H1 (cell line): Measurements from ENCODE around the gene EN1. TPM values are rescaled to one million over a fixed set of nuclear protein-coding genes. Genes with fewer than 3 reads are reported as not detected.

ENCODE experiments used
- CTCF ChIA-PET: fragments of 300-600 bp; sonication (Branson Sonifier 250); formaldehyde crosslinking; loops from one replicate; lab custom pipeline; 2021; ENCODE audit not compliant: partially characterized antibody; lab: Charles Lee
- POLR2A ChIA-PET: fragments of 300-600 bp; sonication (Branson Sonifier 250); formaldehyde crosslinking; loops from one replicate; lab custom pipeline; 2021; ENCODE audit warnings: inconsistent platforms; ENCODE audit not compliant: partially characterized antibody; lab: Charles Lee
- DNase-seq, 2 experiments: peaks; one replicate each; pipeline versions ENCODE4 v3.0.0 to v3.0.0-alpha.2; 2010 to 2022; ENCODE audit warnings: low spot score in 2 of 2, low read depth in 1 of 2, mixed read lengths in 1 of 2
- FAIRE-seq: peaks from 2 replicates; lab custom pipeline; 2011; peaks lifted over from hg19 to GRCh38; lab: Jason Lieb, UNC
- H2AFZ ChIP-seq: 2 replicates; pipeline ENCODE4 v1.8.1; 2012; ENCODE audit warnings: low read length, inconsistent platforms
- H2AK5ac ChIP-seq: 2 replicates; pipeline ENCODE4 v1.6.1; 2013; ENCODE audit warnings: low read depth, low read length
- H2BK120ac ChIP-seq: replicated peaks from 2 replicates; pipeline ENCODE3; 2013; ENCODE audit warnings: low read depth, low read length, inconsistent platforms
- H2BK12ac ChIP-seq: 2 replicates; pipeline ENCODE4 v1.6.1; 2013; ENCODE audit warnings: low read depth, low read length
- H2BK15ac ChIP-seq: 2 replicates; pipeline ENCODE4 v1.6.1; 2013; ENCODE audit warnings: low read length
- H2BK20ac ChIP-seq: 2 replicates; pipeline ENCODE4 v1.6.1; 2013; ENCODE audit warnings: low read length
- H2BK5ac ChIP-seq: 2 replicates; pipeline ENCODE4 v1.6.1; 2013; ENCODE audit warnings: low read depth, low read length
- H3K14ac ChIP-seq: 2 replicates; pipeline ENCODE4 v1.6.1; 2013; ENCODE audit warnings: inconsistent platforms; ENCODE audit not compliant: insufficient read length
- H3K18ac ChIP-seq: 2 replicates; pipeline ENCODE4 v1.6.1; 2013; ENCODE audit warnings: low read length; ENCODE audit errors: extremely low read depth
- H3K23ac ChIP-seq: 2 replicates; pipeline ENCODE4 v1.6.1; 2013; ENCODE audit warnings: inconsistent platforms; ENCODE audit not compliant: insufficient read length
- H3K23me2 ChIP-seq: 2 replicates; pipeline ENCODE4 v1.6.1; 2013; ENCODE audit warnings: low read depth, low read length
- H3K27ac ChIP-seq: 2 replicates; pipeline ENCODE4 v1.6.1; 2011; ENCODE audit warnings: low read depth, low read length, inconsistent platforms
- H3K27me3 ChIP-seq, 4 experiments: replicated peaks in 1 of 4; 1 replicate in 1 of 4; 2 replicates in 3 of 4; pipeline versions ENCODE4 v1.6.1 to v1.8.1; 2011 to 2013; ENCODE audit warnings: low read length in 3 of 4, mild to moderate bottlenecking in 3 of 4, inconsistent platforms in 2 of 4, mixed read lengths in 2 of 4, moderate library complexity in 1 of 4; ENCODE audit not compliant: control insufficient read depth in 3 of 4, insufficient read depth in 3 of 4; ENCODE audit errors: extremely low read depth in 1 of 4
- H3K36me3 ChIP-seq, 4 experiments: 2 replicates each; pipeline versions ENCODE4 v1.6.1 to v1.8.1; 2011 to 2013; ENCODE audit warnings: mild to moderate bottlenecking in 4 of 4, low read length in 3 of 4, moderate library complexity in 2 of 4, control low read depth in 1 of 4, inconsistent platforms in 1 of 4; ENCODE audit not compliant: insufficient read depth in 4 of 4, control insufficient read depth in 2 of 4
- H3K4ac ChIP-seq: replicated peaks from 2 replicates; pipeline ENCODE3; 2013; ENCODE audit warnings: low read length, low read depth, mixed read lengths, inconsistent platforms; ENCODE audit not compliant: insufficient read length
- H3K4me1 ChIP-seq, 4 experiments: replicated peaks in 1 of 4; 1 replicate in 1 of 4; 2 replicates in 3 of 4; pipeline versions ENCODE4 v1.6.1 to v1.8.1; 2011 to 2013; ENCODE audit warnings: low read length in 3 of 4, inconsistent platforms in 2 of 4, mixed read lengths in 1 of 4; ENCODE audit not compliant: insufficient read depth in 4 of 4, control insufficient read depth in 3 of 4
- H3K4me2 ChIP-seq, 2 experiments: 2 replicates each; pipeline versions ENCODE4 v1.6.1 to v1.8.1; 2011 to 2013; ENCODE audit warnings: low read depth in 2 of 2, low read length in 2 of 2, control low read depth in 1 of 2, inconsistent platforms in 1 of 2, mild to moderate bottlenecking in 1 of 2; ENCODE audit not compliant: insufficient read depth in 1 of 2
- H3K4me3 ChIP-seq, 4 experiments: fragments of 200-600, 300-600 bp in 1 of 4; sonication (generic), shearing (Covaris generic), sonication (Bioruptor Twin) in 1 of 4; 2 replicates each; pipeline versions ENCODE4 v1.5.1 to v1.8.1; 2011 to 2016; ENCODE audit warnings: low read length in 4 of 4, low read depth in 3 of 4, control low read depth in 2 of 4, inconsistent platforms in 2 of 4, mild to moderate bottlenecking in 2 of 4, mixed read lengths in 1 of 4, moderate library complexity in 1 of 4; ENCODE audit not compliant: insufficient read depth in 2 of 4; ENCODE audit errors: extremely low read depth in 1 of 4
- H3K56ac ChIP-seq: replicated peaks from 2 replicates; pipeline ENCODE3; 2013; ENCODE audit warnings: low read depth, mild to moderate bottlenecking, mixed read lengths, low read length, inconsistent platforms; ENCODE audit not compliant: insufficient read length
- H3K79me1 ChIP-seq: 2 replicates; pipeline ENCODE4 v1.6.1; 2013; ENCODE audit warnings: low read depth, low read length, control low read depth
- H3K79me2 ChIP-seq, 2 experiments: 2 replicates each; pipeline versions ENCODE4 v1.6.1 to v1.8.1; 2012 to 2013; ENCODE audit warnings: low read length in 2 of 2, mild to moderate bottlenecking in 2 of 2, inconsistent platforms in 1 of 2; ENCODE audit not compliant: insufficient read depth in 2 of 2, control insufficient read depth in 1 of 2
- H3K9ac ChIP-seq, 4 experiments: replicated peaks in 1 of 4; 1 replicate in 1 of 4; 2 replicates in 3 of 4; pipeline versions ENCODE4 v1.6.1 to v1.8.1; 2011 to 2013; ENCODE audit warnings: low read depth in 3 of 4, low read length in 3 of 4, control low read depth in 2 of 4, mild to moderate bottlenecking in 2 of 4, moderate library complexity in 2 of 4, inconsistent platforms in 1 of 4; ENCODE audit errors: extremely low read depth in 1 of 4
- H3K9me3 ChIP-seq, 2 experiments: 2 replicates each; pipeline versions ENCODE4 v1.6.1 to v1.8.1; 2012 to 2013; ENCODE audit warnings: mild to moderate bottlenecking in 2 of 2, moderate library complexity in 2 of 2, control low read depth in 1 of 2, inconsistent platforms in 1 of 2, low read depth in 1 of 2, low read length in 1 of 2, mixed read lengths in 1 of 2; ENCODE audit not compliant: insufficient read depth in 2 of 2
- H4K20me1 ChIP-seq, 2 experiments: replicated peaks in 1 of 2; 2 replicates each; pipeline versions ENCODE3 to v1.8.1; 2011 to 2013; ENCODE audit warnings: inconsistent platforms in 2 of 2, low read length in 2 of 2, mild to moderate bottlenecking in 1 of 2; ENCODE audit not compliant: insufficient read depth in 2 of 2, control insufficient read depth in 1 of 2
- H4K5ac ChIP-seq: 2 replicates; pipeline ENCODE4 v1.6.1; 2013; ENCODE audit warnings: low read length, low read depth, mixed read lengths, inconsistent platforms; ENCODE audit not compliant: insufficient read length
- H4K8ac ChIP-seq: 2 replicates; pipeline ENCODE4 v1.8.0; 2013; ENCODE audit warnings: mild to moderate bottlenecking, moderate library complexity, low read length, inconsistent platforms; ENCODE audit not compliant: insufficient read depth; ENCODE audit errors: extremely low read depth
- H4K91ac ChIP-seq: replicated peaks from 2 replicates; pipeline ENCODE3; 2013; ENCODE audit warnings: low read length, mixed read lengths, inconsistent platforms; ENCODE audit not compliant: insufficient read length
- CBX5 ChIP-seq: fragments of 300-800, 300-1000 bp; sonication (generic); IDR thresholded peaks from 2 replicates; pipeline ENCODE4 v1.7.1; 2016; ENCODE audit warnings: antibody characterized with exemption, low read length, low read depth
- CEBPB ChIP-seq: IDR thresholded peaks from 2 replicates; pipeline ENCODE4 v1.6.1; 2012; ENCODE audit warnings: low read depth, low read length
- CHD1 ChIP-seq: IDR thresholded peaks from 2 replicates; pipeline ENCODE4 v1.6.1; 2012; ENCODE audit warnings: low read depth, low read length, improper control_type of control experiment
- CTBP2 ChIP-seq: IDR thresholded peaks from 2 replicates; pipeline ENCODE4 v1.7.0; 2011; ENCODE audit warnings: borderline replicate concordance, mild to moderate bottlenecking, moderate library complexity, mixed read lengths, low read length; ENCODE audit not compliant: insufficient read depth, insufficient read length
- JUND ChIP-seq: IDR thresholded peaks from 2 replicates; pipeline ENCODE4 v1.6.1; 2011; ENCODE audit warnings: mild to moderate bottlenecking, improper control_type of control experiment, low read length
- KDM4A ChIP-seq: IDR thresholded peaks from one replicate; pipeline ENCODE4 v1.7.1; 2012; ENCODE audit warnings: low read depth, mild to moderate bottlenecking, moderate library complexity, low read length, inconsistent platforms; ENCODE audit not compliant: severe bottlenecking
- RXRA ChIP-seq: IDR thresholded peaks from 2 replicates; pipeline ENCODE4 v1.6.1; 2011; ENCODE audit warnings: low read depth, mild to moderate bottlenecking, low read length, moderate library complexity; ENCODE audit not compliant: insufficient read depth
- WGBS, 2 experiments: shearing (Covaris generic) in 1 of 2; methylation state at CpG; one replicate each; pipeline versions ENCODE4 v1.1.6 to v1.1.7; 2013 to 2015; ENCODE audit warnings: low lambda C conversion rate in 2 of 2, mixed read lengths in 2 of 2, inconsistent platforms in 1 of 2, low coverage in 1 of 2, missing lambda C conversion rate in 1 of 2; ENCODE audit not compliant: insufficient replicate concordance in 2 of 2, insufficient coverage in 1 of 2, insufficient read length in 1 of 2; ENCODE audit errors: extremely low coverage in 1 of 2, missing lambda C conversion rate in 1 of 2; 5-methylcytosine and 5-hydroxymethylcytosine counted together
- polyA plus RNA-seq, 7 experiments: library from polyadenylated mRNA; depleted of rRNA in 3 of 7; stranded (reverse) in 5 of 7; unstranded in 2 of 7; fragments of >200 nt in 5 of 7; fragments of 200-250 nt in 2 of 7; gene quantifications; 1 replicate in 5 of 7; 2 replicates in 1 of 7; 4 replicates in 1 of 7; pipeline versions ENCODE4 v1.2.1 to v1.2.3, GENCODE V29; 2011 to 2013; ENCODE audit warnings: missing spikeins in 2 of 7, mixed read lengths in 2 of 7
- total RNA-seq: library from RNA; stranded (reverse); fragmentation: NEBNext Ultra II Directional; extraction: Animal tissue kit (Norgen Biotek cat#: 25700); gene quantifications from 2 replicates; pipeline ENCODE4 v1.2.1, GENCODE V29; 2021

The EN1 gene
- total and polyA plus RNA-seq, 2 of the 8 experiments (the other 6 are each of a cell fraction or from before 2014, with no cell fraction given) = not detected

GRCh38 chr2:118837067-118837466 lies 10.4 kb downstream of the EN1 start:
- H2BK15ac ChIP-seq = no peak overlapping the region
- POLR2A ChIA-PET = interaction anchor here (1.2 kb wide), 2 partner anchors 8 to 14 kb away, joined by 3 read pairs; no protein-coding TSS in a partner anchor

More at GRCh38 chr2:118837067-118837466, 10.4 kb downstream of the EN1 start:
- no peak overlapping the region for H2BK120ac ChIP-seq
- DNase-seq = no peak
- peaks cover 5 to 39% (median 27%) of the 10 kb centered on the region in 4 experiments for H3K4me1 ChIP-seq
- H3K23me2 ChIP-seq = peaks cover 18% of the 10 kb centered on the region; the same call in 1 of the 2 replicates
- peaks cover 0 to 15% (median 0%) of the 10 kb centered on the region in 4 experiments; a peak in 1 of 8 replicates for H3K36me3 ChIP-seq
- no peak overlapping the region for H3K4ac ChIP-seq
- no peaks in the 10 kb centered on the region for H3K79me2 ChIP-seq
- H3K4me2 ChIP-seq = peak overlapping the region; percentile 35 to 88; a peak in 3 of 4 replicates
- H4K8ac ChIP-seq = no peak overlapping the region
- no peak overlapping the region for H4K91ac ChIP-seq
- peaks cover 14 to 16% of the 10 kb centered on the region in 2 experiments for H4K20me1 ChIP-seq
- H3K56ac ChIP-seq = no peak overlapping the region
- no peak overlapping the region for H2BK5ac ChIP-seq
- no peak overlapping the region for H3K27ac ChIP-seq
- TF ChIP-seq JUND (no peak), CHD1 (no peak), KDM4A (no peak), CBX5 (no peak), CTBP2 (no peak), RXRA (no peak), CEBPB (no peak)
- TF ChIP-seq, all 59 proteins: peak for 0
- FAIRE-seq = no peak
- Histone ChIP-seq H3K18ac (peak overlapping the region; percentile 56; the same call in 1 of the 2 replicates), H3K23ac (no peak overlapping the region), H2AK5ac (no peak overlapping the region), H4K5ac (no peak overlapping the region), H2BK20ac (no peak overlapping the region), H3K79me1 (no peaks in the 10 kb centered on the region), H3K4me3 (peak overlapping the region in 1 of 4 experiments; percentile 63; a peak in 2 of 8 replicates), H3K14ac (no peak overlapping the region), H3K9me3 (no peaks in the 10 kb centered on the region; a peak in 1 of 4 replicates), H2AFZ (no peak overlapping the region), H2BK12ac (peak overlapping the region; percentile 50; the same call in 1 of the 2 replicates), H3K27me3 (peaks cover 99 to 100% (median 100%) of the 10 kb centered on the region in 4 experiments), H3K9ac (no peak overlapping the region)
- CTCF ChIA-PET = interaction anchor here (4.5 kb wide), 1 partner anchor 11 kb away, joined by 13 read pairs; no protein-coding TSS in a partner anchor
- WGBS, 2 experiments = 16% methylated on average over 8 of the region's 9 CpGs; no CpG with 5 or more reads in 1 of the 2 experiments
